KOPT-K1 (cell line): ENCODE measurements around the gene MYO15B.
A peak's percentile ranks its signal among the peaks of the same experiment; 100 is the strongest.

Source experiments
- H3K27ac ChIP-seq: fragments of 200-600 bp; sonication (generic); 2 replicates; pipeline ENCODE4 v1.5.1; 2016; ENCODE audit warnings: antibody characterized with exemption, mild to moderate bottlenecking, low read depth, low read length; ENCODE audit not compliant: poor library complexity, severe bottlenecking
- H3K36me3 ChIP-seq: fragments of 200-600 bp; sonication (generic); 2 replicates; pipeline ENCODE4 v1.5.1; 2017; ENCODE audit warnings: antibody characterized with exemption, mild to moderate bottlenecking, low read length, moderate library complexity; ENCODE audit not compliant: insufficient read depth
- H3K9me3 ChIP-seq: fragments of 200-600 bp; sonication (generic); 2 replicates; pipeline ENCODE4 v1.5.1; 2017; ENCODE audit warnings: antibody characterized with exemption, low read length, mild to moderate bottlenecking; ENCODE audit not compliant: insufficient read depth, poor library complexity, severe bottlenecking

MYO15B gene

GRCh38 chr17:75652341-75652740 is 64.7 kb downstream of the MYO15B start:
- Histone ChIP-seq H3K9me3 (no peaks in the 10 kb centered on the region), H3K36me3 (peaks cover 50% of the 10 kb centered on the region), H3K27ac (peak overlapping the region; percentile 22)

DNA sequence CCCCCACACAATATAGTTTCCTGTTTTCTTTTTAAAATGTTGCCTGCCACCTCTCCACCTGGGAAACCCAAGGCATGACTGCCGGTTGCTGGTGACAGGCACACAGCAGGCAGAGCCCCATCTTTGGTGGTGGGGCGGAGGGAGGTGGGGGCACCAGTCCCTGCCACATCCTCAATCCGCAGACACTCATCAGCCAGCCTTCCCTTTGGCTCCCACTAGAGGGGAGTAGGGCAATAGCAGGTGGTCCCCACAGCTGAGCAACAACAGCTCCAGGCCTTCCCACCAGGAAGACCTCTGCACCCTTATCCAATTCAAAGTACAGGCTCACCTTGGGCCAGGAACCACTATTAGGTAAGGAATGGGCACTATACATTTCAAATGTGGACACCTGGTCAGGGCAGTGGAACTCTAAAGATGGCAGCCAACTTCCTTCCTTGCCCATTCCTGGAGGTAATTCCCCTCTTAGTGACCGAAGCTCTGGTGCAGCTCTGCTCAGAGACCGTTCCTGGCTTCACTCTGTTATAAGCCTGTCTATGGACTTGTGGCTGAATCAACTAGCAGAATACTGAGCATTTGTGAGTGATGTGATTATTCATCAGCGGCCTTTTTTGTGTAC is 65.4 kb downstream of the MYO15B start:
- H3K9me3 ChIP-seq, result no peaks in the 10 kb centered on the region
- H3K36me3 ChIP-seq, result peaks cover 51% of the 10 kb centered on the region
- peak overlapping the region; percentile 22 for H3K27ac ChIP-seq

- Histone ChIP-seq H3K36me3 (peaks cover 47% of the 10 kb centered on the region), H3K27ac (no peak overlapping the region), H3K9me3 (no peaks in the 10 kb centered on the region)
Observed at GRCh38 chr17:75654176-75654575, 66.6 kb downstream of the MYO15B start.

GRCh38 chr17:75658237-75658636 is 70.6 kb downstream of the MYO15B start:
- Histone ChIP-seq H3K36me3 (peaks cover 58% of the 10 kb centered on the region), H3K27ac (no peak overlapping the region), H3K9me3 (no peaks in the 10 kb centered on the region)

GRCh38 chr17:75661531-75661930 is 73.9 kb downstream of the MYO15B start:
- H3K9me3 ChIP-seq, result no peaks in the 10 kb centered on the region
- H3K36me3 ChIP-seq, result peaks cover 48% of the 10 kb centered on the region
- no peak overlapping the region for H3K27ac ChIP-seq

GRCh38 chr17:75662511-75662910 is 74.9 kb downstream of the MYO15B start:
- no peak overlapping the region for H3K27ac ChIP-seq
- H3K9me3 ChIP-seq, result no peaks in the 10 kb centered on the region
- peaks cover 41% of the 10 kb centered on the region for H3K36me3 ChIP-seq

DNA sequence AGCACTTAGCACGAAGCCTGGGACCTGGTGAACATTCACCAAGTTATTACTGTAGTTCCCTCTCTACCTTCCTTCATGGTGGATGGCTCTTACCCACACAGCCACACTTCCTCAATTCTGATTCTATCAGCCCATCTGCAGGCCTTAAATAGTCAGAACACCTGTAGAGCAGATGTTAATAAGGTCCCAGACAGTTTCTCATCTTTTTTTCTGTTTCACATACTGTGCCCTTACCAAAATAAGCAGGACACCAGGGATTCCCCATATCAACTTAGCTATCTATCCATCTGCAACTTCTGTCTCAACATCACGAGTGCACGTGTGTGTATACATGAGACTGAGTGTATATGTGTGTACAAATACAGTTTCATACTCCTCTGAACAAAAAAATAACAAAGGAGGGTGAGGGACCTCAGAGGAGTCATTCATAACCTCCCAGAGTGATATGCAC is 76.5 kb downstream of the MYO15B start:
- H3K36me3 ChIP-seq, result peaks cover 50% of the 10 kb centered on the region
- H3K9me3 ChIP-seq, result no peaks in the 10 kb centered on the region
- no peak overlapping the region for H3K27ac ChIP-seq

- Histone ChIP-seq H3K36me3 (peaks cover 54% of the 10 kb centered on the region), H3K27ac (peak overlapping the region; percentile 73), H3K9me3 (no peaks in the 10 kb centered on the region)
Observed at GRCh38 chr17:75665981-75666380, 78.4 kb downstream of the MYO15B start.

DNA sequence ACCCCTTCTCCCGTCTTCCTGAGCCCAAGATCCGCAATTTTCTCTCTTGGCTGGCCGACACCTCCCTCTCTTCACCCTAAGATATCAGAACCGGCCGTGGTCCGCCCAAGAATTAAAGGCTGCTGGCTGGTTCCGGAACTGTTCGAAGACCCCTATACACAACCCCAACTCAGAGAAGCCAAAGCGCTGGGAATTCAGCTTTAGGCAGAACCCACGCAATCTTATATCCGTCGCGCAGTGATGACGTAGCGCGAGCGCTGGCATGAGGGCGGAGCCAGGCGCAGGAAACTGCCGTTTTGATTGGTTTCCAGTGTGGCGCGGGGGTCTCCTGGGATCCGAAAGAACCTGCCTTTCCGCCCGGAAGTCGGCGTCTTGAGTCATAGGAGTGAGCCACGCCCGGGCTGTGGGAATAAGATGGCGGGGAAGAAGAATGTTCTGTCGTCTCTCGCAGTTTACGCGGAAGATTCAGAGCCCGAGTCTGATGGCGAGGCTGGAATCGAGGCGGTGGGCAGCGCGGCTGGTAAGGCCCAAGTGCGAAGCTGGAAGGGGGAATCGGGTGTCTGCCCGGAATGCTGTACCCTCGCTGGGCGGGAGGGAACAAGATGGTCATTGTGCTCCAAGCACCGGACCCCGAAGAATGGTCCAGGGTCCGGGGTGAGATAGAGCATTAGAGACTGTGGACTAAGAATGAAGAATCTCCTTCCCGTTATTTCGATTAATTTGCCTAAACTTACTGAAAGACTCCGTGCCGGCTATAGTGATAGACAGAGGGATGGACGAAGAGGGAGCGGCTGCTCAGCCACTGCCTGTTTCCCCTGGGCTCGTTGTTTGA is 79.6 kb downstream of the MYO15B start, which contains the start of the genes RECQL5 and SAP30BP:
Gene RECQL5 (minus strand): TSS at position 196 of the 832 bp plus-strand sequence. CDS start 597 bp downstream, outside the sequence.
Gene SAP30BP (plus strand): TSS at position 380 of the 832 bp plus-strand sequence. CDS start 35 bp downstream, at position 415.
- Histone ChIP-seq H3K36me3 (peaks cover 54% of the 10 kb centered on the region), H3K9me3 (no peaks in the 10 kb centered on the region), H3K27ac (peak within 1 kb of the TSS; percentile 73)

GRCh38 chr17:75667825-75668224 is 80.2 kb downstream of the MYO15B start:
- Histone ChIP-seq H3K27ac (peak overlapping the region; percentile 73), H3K9me3 (no peaks in the 10 kb centered on the region), H3K36me3 (peaks cover 54% of the 10 kb centered on the region)

DNA sequence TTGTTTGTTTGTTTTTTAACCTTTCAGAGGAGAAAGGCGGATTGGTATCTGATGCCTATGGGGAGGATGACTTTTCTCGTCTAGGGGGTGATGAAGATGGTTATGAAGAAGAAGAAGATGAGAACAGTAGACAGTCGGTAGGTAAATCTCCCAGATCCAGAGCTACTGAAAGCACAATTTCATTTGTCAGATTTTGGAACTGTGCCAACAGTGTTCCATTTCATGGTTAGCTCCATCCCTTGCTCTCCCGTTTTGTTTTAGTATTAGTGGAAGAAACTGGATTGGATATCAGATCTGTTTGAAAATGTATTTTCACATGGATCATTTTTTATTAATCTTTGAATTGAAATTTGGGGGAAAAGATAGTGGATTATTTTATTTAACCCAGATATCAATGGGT is 80.9 kb downstream of the MYO15B start:
- peaks cover 58% of the 10 kb centered on the region for H3K36me3 ChIP-seq
- H3K27ac ChIP-seq, result no peak overlapping the region
- H3K9me3 ChIP-seq, result no peaks in the 10 kb centered on the region

DNA sequence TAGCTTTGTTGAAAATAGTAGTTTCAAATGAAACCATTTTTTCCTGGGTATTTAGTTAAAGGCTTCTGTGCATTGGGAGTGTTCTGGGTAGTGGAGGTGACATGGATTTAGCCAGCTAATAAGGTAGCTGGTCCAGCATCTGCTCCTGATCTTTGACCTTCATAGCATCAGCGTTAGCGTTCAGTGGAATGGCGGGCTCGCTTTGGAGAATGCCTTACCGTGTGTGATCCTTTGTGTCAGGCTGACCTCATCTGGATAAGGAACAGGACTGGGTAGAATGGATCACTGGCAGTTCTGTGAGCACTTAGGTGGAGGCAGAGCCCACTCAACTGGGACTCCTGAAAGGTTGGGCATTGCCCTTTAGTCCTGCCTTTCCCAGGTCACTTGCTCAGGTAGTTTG is 83.3 kb downstream of the MYO15B start:
- H3K36me3 ChIP-seq, result peaks cover 68% of the 10 kb centered on the region
- no peak overlapping the region for H3K27ac ChIP-seq
- H3K9me3 ChIP-seq, result no peaks in the 10 kb centered on the region

DNA sequence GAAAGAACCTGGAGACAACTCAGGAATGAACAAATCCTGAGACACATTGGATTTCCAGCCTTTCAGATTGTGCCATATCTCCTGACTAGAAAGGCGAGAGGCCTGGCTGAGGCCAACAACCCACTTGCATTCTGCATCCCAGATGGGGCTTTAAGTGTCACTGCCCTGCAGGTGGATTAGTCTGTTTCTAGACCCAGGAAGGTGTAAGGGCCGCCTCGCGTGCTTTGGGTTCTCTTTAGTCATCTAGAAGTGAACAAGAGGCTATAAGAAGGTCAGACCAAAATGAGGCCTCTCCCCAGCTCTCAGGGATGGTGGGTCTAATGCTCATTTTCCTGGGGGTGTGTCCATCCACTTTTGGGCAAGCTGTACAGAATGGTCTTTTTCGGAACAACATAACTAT is 84.4 kb downstream of the MYO15B start:
- Histone ChIP-seq H3K27ac (no peak overlapping the region), H3K9me3 (no peaks in the 10 kb centered on the region), H3K36me3 (peaks cover 78% of the 10 kb centered on the region)

GRCh38 chr17:75673487-75673886 is 85.9 kb downstream of the MYO15B start:
- no peak overlapping the region for H3K27ac ChIP-seq
- peaks cover 90% of the 10 kb centered on the region for H3K36me3 ChIP-seq
- H3K9me3 ChIP-seq, result no peaks in the 10 kb centered on the region
